GM12872 (cell line): ENCODE measurements around the gene RAB37.

Source experiments
- CTCF ChIP-seq: IDR thresholded peaks from 3 replicates; pipeline ENCODE4 v1.5.1; 2011; ENCODE audit warnings: low read depth, mild to moderate bottlenecking, low read length, moderate library complexity; ENCODE audit not compliant: insufficient read depth

Gene RAB37

GRCh38 chr17:74712756-74713155, 24.3 kb upstream of the RAB37 start, which contains the start of gene CD300LF:
TSS of gene CD300LF (minus strand) at chr17:74712923. CDS start at chr17:74712866, 57 bp downstream.
- TF ChIP-seq CTCF = no peak

- no peak for TF ChIP-seq CTCF
Measured at GRCh38 chr17:74713171-74713755, 23.8 kb upstream of the RAB37 start.

GRCh38 chr17:74715144-74715543, 21.9 kb upstream of the RAB37 start:
- TF ChIP-seq CTCF = no peak

GRCh38 chr17:74720506-74720905, 16.6 kb upstream of the RAB37 start:
- TF ChIP-seq CTCF = no peak

GRCh38 chr17:74722782-74723181, 14.3 kb upstream of the RAB37 start:
- no peak for TF ChIP-seq CTCF

GRCh38 chr17:74723891-74724290, 13.2 kb upstream of the RAB37 start:
- TF ChIP-seq CTCF = no peak

GRCh38 chr17:74725111-74725510, 11.9 kb upstream of the RAB37 start:
- no peak for TF ChIP-seq CTCF
